NT2/D1 (cell line): ENCODE data around the gene GMEB2.

Source experiments
- SUZ12 ChIP-seq: IDR thresholded peaks from 2 replicates; pipeline ENCODE4 v1.6.1; 2011; ENCODE audit not compliant: insufficient read length, insufficient read depth; ENCODE audit errors: extremely low read depth
- YY1 ChIP-seq: IDR thresholded peaks from 2 replicates; pipeline ENCODE4 v1.6.1; 2011; ENCODE audit not compliant: insufficient read length, insufficient read depth

GRCh38 chr20:63620991-63621390 lies 5.9 kb downstream of the GMEB2 start:
- TF ChIP-seq SUZ12 (no peak), YY1 (no peak)
